HG03575 (cell line): ENCODE data around the gene TMEM120A.

ENCODE experiments used
- ATAC-seq: cut with Tn5 transposase; IDR thresholded peaks from one replicate; pipeline ENCODE4 v1.9.1; 2021; ENCODE audit not compliant: unreplicated experiment, insufficient number of reproducible peaks, low FRiP score; ENCODE audit errors: extremely low read depth

TMEM120A gene

DNA sequence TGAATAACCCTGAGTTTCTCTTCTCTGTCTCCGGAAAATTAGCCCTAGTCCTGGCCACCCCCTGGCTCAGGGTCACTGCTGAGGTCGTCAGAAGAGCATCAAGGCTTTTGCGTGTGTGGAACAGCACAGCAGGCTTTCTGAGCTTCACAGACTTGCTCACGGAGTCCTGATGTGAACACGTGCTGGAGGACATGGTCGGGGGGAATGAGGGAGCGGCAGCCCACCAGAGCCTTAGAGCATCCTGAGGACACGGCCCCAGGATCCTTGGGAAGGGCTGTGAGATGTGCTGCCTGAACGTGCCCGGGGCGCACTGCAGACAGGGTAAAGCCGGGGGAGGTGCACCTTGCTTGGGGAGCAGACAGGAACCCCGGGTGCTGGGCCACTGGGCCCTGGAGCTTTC is 28.8 kb downstream of the TMEM120A start:
- ATAC-seq: no peak

DNA sequence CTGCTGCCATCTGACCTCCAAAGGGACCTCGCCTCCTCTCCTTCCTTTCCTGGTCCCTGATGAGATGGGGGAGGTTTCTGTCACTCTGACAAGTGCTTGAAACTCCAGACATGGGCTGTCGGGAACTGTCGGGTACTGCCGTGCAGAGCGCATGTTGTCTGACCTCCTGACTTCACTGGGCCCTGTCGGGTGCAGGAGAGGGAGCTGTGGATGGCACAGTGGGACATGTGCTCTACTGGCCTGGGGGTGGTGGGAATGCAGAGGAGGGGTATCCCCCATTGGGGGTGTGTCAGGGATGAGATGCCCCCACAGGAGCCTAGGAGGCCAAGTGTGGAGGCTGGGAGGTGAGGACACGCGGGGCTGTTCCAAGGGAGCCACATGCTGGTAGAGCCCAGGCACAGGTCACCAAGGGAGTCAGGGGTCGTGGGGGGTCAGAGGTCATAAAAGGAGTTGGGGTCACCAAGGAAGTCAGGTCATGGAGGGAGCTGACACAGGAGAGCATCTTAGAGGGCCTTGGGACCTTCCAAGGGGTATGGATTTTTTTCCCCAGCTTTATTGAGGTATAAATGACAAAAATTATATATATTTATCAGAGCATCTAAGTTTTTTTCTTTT is 30.9 kb downstream of the TMEM120A start:
- no peak for ATAC-seq

- no peak for ATAC-seq
Observed at GRCh38 chr7:75962607-75963380, 31.6 kb downstream of the TMEM120A start.

DNA sequence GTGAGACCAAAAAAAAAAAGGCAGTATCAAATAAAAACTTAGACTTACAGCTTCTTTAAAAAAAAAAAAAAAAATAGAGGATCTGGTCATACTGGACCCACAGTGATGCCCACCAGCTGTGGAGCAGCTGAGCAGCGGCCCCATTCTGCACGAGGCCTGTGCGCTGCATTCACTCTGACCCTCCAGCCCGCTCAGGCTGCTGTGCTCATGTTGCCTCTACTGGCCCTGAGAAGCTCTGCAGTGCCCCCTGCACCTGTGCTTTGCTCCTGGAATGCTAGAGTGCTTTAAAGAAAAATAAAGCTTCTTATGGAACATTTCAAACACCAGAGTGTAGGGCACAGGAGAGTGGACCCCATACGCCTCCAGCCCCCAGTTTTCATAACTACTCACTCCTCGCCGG is 33.2 kb downstream of the TMEM120A start:
- ATAC-seq: no peak

DNA sequence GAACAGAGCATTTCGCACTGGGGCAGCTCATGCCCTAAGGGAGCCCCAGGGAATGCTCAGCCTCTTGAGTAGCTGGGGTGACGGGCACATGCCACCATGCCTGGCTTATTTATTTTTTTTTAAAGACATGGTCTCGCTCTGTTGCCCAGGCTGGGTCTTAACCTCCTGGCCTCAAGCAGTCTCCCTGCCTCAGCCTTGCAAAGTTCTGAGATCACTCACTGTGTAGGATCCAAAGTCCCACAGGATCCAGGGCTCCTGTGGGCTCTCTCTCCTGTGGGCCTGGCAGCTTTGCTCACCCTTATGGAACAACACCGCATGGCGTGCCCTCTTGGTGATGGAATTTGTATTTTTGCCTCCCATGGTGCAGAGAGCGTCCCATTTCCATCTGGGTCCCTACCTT is 34.0 kb downstream of the TMEM120A start:
- no peak for ATAC-seq

DNA sequence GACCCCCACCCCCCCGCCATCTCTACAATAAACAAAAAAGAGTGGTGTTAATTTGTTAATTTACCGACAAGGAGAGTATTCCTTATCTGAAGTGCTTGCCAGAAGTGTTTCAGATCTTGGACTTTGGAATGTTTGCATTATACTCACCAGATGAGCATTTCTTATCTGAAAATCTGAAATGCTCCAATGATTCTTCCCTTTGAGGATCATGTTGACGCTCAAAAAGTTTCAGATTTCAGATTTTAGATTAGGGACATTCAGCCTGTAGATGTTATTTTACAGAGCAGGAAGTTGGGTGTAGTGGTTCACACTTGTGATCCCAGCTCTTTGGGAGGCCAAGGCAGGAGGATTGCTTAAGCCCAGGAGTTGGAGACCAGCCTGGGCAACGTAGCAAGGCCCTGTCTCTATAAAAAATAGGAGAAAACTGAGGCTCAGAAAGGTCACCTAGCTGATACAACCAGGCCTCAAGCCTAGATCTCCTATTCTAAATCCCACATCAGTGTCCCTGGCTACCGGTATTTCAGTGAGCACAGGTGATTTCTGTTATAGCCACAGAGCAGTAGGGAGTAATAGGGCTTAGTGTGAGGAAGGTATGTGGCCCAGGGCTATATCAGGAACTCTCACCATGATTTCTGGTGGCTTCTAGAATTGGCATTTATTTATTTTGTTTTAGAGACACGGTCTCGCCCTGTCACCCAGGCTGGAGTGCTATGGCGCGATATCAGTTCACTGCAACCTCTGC is 35.4 kb downstream of the TMEM120A start:
- ATAC-seq: no peak

GRCh38 chr7:75957021-75957736 is 37.2 kb downstream of the TMEM120A start:
- ATAC-seq: no peak

- ATAC-seq: no peak
Observed at GRCh38 chr7:75955331-75955955, 39.0 kb downstream of the TMEM120A start.

DNA sequence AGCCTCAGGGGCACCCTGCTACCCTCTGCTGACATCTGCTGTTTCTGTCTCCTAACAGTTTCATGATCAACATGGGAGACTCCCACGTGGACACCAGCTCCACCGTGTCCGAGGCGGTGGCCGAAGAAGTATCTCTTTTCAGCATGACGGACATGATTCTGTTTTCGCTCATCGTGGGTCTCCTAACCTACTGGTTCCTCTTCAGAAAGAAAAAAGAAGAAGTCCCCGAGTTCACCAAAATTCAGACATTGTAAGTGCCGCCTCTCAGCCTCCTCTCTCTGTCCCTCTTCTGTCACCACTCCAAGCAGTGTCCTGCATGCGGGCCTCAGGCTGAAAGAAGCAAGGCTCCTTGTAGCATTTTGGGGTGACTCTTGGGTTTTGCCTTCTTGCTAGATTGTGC is 40.5 kb downstream of the TMEM120A start:
- no peak for ATAC-seq

GRCh38 chr7:75953431-75953830 is 41.0 kb downstream of the TMEM120A start:
- no peak for ATAC-seq

DNA sequence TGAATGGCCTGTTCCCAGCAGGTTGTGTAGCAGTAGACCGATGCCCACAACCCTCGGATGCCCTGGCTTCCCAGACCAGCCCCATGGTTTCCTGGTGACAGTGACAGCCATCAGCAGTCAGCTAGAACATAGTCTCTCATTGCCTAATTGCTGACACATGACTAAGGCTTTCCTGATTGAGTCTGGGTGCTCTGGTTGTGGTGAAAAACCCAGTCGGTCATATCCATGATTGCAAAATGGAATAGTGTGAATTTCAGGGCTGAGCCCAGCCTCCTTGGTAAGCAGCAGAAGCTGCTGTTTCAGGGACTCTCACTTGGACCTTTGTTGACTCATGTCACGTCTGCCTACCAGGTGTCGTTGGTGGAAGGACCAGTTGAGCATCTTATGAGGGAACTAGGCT is 42.9 kb downstream of the TMEM120A start:
- ATAC-seq: no peak

DNA sequence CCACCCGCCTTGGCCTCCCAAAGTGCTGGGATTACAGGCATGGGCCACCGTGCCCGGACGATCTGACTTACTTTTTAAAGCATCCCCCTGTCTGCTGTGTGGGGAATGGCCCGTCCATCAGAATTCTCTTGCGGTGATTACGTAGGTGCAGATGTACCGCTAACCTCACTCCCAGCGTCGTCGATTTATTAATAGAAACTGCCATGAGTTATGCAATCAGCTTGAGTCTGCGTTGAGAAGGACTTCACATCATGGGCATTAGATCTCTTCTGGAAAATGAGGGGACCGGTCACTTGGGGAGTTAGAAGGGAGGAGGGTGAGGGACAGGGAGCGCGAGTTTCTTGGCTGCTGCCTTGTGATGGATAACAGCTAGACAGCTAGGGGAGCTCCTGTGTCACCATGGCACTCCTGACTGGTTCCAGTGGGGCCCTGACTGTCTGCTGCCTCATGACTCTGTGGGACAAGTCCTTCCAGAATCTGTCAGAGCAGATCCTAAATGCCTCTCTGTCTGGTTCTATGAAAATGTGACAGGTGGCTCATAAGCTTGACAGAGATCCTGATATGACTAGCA is 44.2 kb downstream of the TMEM120A start:
- no peak for ATAC-seq

GRCh38 chr7:75948179-75948578 is 46.2 kb downstream of the TMEM120A start:
- no peak for ATAC-seq

- no peak for ATAC-seq
Observed at GRCh38 chr7:75946207-75946855, 48.1 kb downstream of the TMEM120A start.

DNA sequence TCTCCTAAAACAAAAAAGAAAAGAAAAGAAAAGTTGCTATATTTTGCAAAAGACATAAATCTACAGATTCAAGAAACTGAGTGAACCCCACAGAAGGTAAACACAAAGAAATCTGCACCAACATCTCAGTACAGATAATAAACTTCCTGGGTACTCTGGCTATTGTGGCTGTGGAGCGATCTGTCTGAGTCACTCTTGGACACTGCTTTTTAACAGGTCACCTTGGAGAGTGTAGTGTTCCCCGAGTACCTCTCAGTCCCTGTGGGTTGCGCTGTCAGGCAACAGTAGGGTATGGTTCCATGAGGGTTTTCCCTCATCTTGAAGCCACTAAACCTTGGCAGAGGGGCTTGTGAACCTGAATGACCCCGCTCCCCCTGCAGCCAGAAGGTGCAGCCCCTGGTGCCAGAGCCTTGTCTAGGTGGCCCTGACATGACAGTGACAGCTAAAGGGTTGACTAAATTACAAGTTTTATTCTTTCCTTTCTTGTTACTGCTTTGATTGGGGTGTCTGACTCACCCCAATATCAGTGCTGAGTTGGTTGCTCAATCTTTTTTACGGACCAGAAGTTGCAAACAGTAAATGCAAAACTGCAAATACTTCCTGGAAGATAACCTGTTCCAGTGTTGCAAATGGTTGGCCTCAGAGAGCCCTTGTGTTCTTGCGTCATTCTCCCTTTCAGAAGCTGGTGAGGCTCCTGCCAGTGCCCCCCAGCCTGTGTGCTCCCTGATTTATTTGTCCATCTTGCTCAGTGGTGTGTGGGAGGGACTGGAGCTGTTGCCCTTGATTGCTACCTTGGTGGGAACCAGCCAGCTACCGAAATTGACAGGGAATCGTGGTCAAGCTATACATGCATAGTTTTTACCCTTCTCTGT is 48.9 kb downstream of the TMEM120A start:
- ATAC-seq: no peak

- no peak for ATAC-seq
Observed at GRCh38 chr7:75944507-75944906, 49.9 kb downstream of the TMEM120A start.

GRCh38 chr7:75943864-75944263 is 50.5 kb downstream of the TMEM120A start:
- no peak for ATAC-seq
